Transverse colon (tissue), 4 donors: Measurements from ENCODE around the gene SKIL. TPM values are rescaled to one million over a fixed set of nuclear protein-coding genes. Genes with fewer than 3 reads are reported as not detected.

Source experiments
- DNase-seq: peaks from one replicate; pipeline ENCODE4 v3.0.0-alpha.2; 2019
- H3K27ac ChIP-seq, 4 donors: fragments of 200-600 bp; sonication (generic); 2 replicates each; pipeline ENCODE4 v1.5.1; 2016 to 2018; ENCODE audit warnings: inconsistent platforms in 4 of 4
- H3K27me3 ChIP-seq: fragments of 200-600 bp; sonication (generic); 2 replicates; pipeline ENCODE4 v1.5.1; 2017; ENCODE audit warnings: inconsistent platforms
- H3K36me3 ChIP-seq, 4 donors: fragments of 200-600 bp; sonication (generic); 2 replicates each; pipeline ENCODE4 v1.5.1; 2017 to 2019; ENCODE audit warnings: inconsistent platforms in 4 of 4
- H3K4me1 ChIP-seq, 4 donors: fragments of 200-600 bp; sonication (generic); 2 replicates each; pipeline ENCODE4 v1.5.1; 2017 to 2020; ENCODE audit warnings: inconsistent platforms in 4 of 4
- H3K4me3 ChIP-seq, 4 donors: fragments of 200-600 bp; sonication (generic); 1 replicate in 1 of 4; 2 replicates in 3 of 4; pipeline versions ENCODE4 v1.5.1 to v1.6.1; 2017 to 2019; ENCODE audit warnings: inconsistent platforms in 4 of 4
- H3K9me3 ChIP-seq, 2 donors: fragments of 200-600 bp; sonication (generic); 2 replicates each; pipeline ENCODE4 v1.5.1; 2017 to 2019; ENCODE audit warnings: inconsistent platforms in 2 of 2
- EP300 ChIP-seq: sonication (generic); formaldehyde crosslinking; IDR thresholded peaks from one replicate; pipeline ENCODE4 v1.6.1; 2017; ENCODE audit warnings: antibody characterized with exemption, low read depth
- POLR2A ChIP-seq: fragments of 450-650 bp; IDR thresholded peaks from one replicate; pipeline ENCODE4 v1.6.1; 2016; ENCODE audit warnings: antibody characterized with exemption, mild to moderate bottlenecking, moderate library complexity
- POLR2AphosphoS5 ChIP-seq, 3 donors: sonication (generic); formaldehyde crosslinking; IDR thresholded peaks; one replicate each; pipeline ENCODE4 v1.6.1; 2016; ENCODE audit warnings: antibody characterized with exemption in 3 of 3
- WGBS, 2 donors: methylation state at CpG; one replicate each; pipeline ENCODE4 v1.1.5; 2018; ENCODE audit warnings: low coverage in 1 of 2; 5-methylcytosine and 5-hydroxymethylcytosine counted together
- in situ Hi-C, 4 donors: fragments of 200-750 bp; cut with MboI; loops; one replicate each; pipeline versions ENCODE4 v1.15.0 to v1.15.1; 2017; ENCODE audit warnings: low sequenced_read_pairs in 3 of 4, low pct_ligation_motif_present in 1 of 4, low pct_unique_long_range_greater_than_20kb in 1 of 4
- intact Hi-C: fragments of 100-400 bp; cut with DNase I; formaldehyde crosslinking; loops from one replicate; pipeline ENCODE4 v1.15.1; 2023; ENCODE audit warnings: low total_unique reads
- total RNA-seq, 4 donors: library from RNA; depleted of rRNA; stranded (reverse); fragments of >200 nt; gene quantifications; one replicate each; pipeline ENCODE4 v1.1.0, GENCODE V29; 2016
- TF ChIP-seq, protein P1 (sequence below), 5 experiments: fragments of 200-600 bp in 3 of 5; fragments of 450-650 bp in 2 of 5; sonication (generic) in 3 of 5; IDR thresholded peaks; 1 replicate in 2 of 5; 2 replicates in 3 of 5; pipeline ENCODE4 v1.5.1; 2016 to 2017; ENCODE audit warnings: antibody characterized with exemption in 5 of 5, inconsistent platforms in 3 of 5, mild to moderate bottlenecking in 2 of 5, moderate library complexity in 1 of 5

Gene SKIL
- total RNA-seq, 4 donors from 2014 or later = 27.0 to 78.4 (median 43.1) TPM

DNA sequence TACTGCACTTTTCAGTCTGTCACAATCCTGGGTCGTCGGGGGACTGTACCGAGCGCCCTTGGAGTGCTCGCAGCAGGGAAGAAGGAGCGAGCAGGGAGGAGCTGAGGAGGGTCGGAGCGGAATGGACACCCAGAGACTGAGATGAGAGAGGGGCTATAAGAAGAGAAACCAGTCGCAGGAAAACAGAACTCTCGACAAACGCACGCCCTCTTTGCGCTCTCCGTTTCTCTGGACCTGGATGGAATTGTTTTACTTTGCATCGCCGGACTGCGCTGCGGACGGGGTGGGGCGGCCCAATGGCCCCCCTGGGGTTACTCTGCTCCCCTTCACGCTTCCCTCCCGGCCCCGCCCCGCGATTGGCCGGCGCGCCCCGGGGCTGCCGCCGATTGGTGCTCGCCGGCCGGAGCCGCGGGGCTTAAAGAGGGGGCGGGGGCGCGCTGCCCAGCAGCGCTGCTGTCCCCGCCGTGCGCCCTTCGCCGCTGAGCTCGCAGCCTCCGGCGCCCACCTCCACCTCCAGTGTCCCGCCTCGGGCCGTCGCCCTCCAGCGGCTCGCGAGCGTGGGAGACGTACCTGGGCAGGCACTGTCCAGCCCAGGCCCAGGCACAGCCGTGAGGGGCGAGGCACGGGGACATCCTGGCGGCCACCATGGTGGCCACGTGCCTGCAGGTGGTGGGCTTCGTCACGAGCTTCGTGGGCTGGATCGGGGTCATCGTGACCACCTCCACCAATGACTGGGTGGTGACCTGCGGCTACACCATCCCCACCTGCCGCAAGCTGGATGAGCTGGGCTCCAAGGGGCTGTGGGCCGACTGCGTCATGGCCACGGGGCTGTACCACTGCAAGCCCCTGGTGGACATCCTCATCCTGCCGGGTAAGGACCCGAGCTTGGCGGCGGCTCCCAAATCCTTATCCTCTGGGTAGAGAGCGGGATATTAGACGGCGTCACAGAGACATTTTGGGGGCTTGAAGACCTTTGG, 61.2 kb downstream of the SKIL start, which contains the start of gene CLDN11:
TSS of gene CLDN11 (plus strand) at position 447 of the 977 bp plus-strand sequence. CDS start at position 646, 199 bp downstream.
- in situ Hi-C loops = loop anchor here (10.0 to 25.0 kb wide), 5 partner anchors 106 to 396 kb away; no protein-coding TSS in a partner anchor

GRCh38 chr3:170419557-170420087, 62.1 kb downstream of the SKIL start:
- Histone ChIP-seq H3K36me3 (no peaks in the 10 kb centered on the region), H3K27me3 (peaks cover 50% of the 10 kb centered on the region), H3K4me3 (peak overlapping the region; percentile 3 to 57 (median 12)), H3K4me1 (peaks cover 4 to 19% (median 18%) of the 10 kb centered on the region in 4 donors), H3K9me3 (no peaks in the 10 kb centered on the region), H3K27ac (peak overlapping the region in 2 of 4 donors; percentile 0 to 44)
- TF ChIP-seq POLR2AphosphoS5 (IDR thresholded peaks at IDR 0.05) (no peak), EP300 (no peak), POLR2A (no peak)
- TF ChIP-seq, protein P1, sequence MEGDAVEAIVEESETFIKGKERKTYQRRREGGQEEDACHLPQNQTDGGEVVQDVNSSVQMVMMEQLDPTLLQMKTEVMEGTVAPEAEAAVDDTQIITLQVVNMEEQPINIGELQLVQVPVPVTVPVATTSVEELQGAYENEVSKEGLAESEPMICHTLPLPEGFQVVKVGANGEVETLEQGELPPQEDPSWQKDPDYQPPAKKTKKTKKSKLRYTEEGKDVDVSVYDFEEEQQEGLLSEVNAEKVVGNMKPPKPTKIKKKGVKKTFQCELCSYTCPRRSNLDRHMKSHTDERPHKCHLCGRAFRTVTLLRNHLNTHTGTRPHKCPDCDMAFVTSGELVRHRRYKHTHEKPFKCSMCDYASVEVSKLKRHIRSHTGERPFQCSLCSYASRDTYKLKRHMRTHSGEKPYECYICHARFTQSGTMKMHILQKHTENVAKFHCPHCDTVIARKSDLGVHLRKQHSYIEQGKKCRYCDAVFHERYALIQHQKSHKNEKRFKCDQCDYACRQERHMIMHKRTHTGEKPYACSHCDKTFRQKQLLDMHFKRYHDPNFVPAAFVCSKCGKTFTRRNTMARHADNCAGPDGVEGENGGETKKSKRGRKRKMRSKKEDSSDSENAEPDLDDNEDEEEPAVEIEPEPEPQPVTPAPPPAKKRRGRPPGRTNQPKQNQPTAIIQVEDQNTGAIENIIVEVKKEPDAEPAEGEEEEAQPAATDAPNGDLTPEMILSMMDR (IDR thresholded peaks at IDR 0.05) = no peak
- WGBS, 2 donors = 21% methylated on average over 43 of the region's 58 CpGs; no CpG with 5 or more reads in 1 of the 2 donors
- in situ Hi-C loops = loop anchor here (10.0 to 25.0 kb wide), 5 partner anchors 107 to 395 kb away; no protein-coding TSS in a partner anchor
- intact Hi-C loops = no loop called here
- DNase-seq = no peak

More for the DNA sequence above, 61.2 kb downstream of the SKIL start, which contains the start of gene CLDN11:
- Histone ChIP-seq H3K4me3 (peak within 1 kb of the TSS; percentile 10 to 57 (median 32)), H3K9me3 (no peaks in the 10 kb centered on the region), H3K4me1 (peaks cover 4 to 19% (median 18%) of the 10 kb centered on the region in 4 donors), H3K27ac (peak within 1 kb of the TSS in 2 of 4 donors; percentile 3 to 34), H3K27me3 (peaks cover 50% of the 10 kb centered on the region), H3K36me3 (no peaks in the 10 kb centered on the region)
- DNase-seq = no peak
- WGBS, 2 donors = 7% methylated on average over 61 of the region's 79 CpGs; no CpG with 5 or more reads in 1 of the 2 donors
- intact Hi-C loops = no loop called here
- TF ChIP-seq, protein P1 (IDR thresholded peaks at IDR 0.05) = no peak
- TF ChIP-seq POLR2A = no peak
- TF ChIP-seq POLR2AphosphoS5 (IDR thresholded peaks at IDR 0.05) = peak in 1 of 3 donors; percentile 10
- TF ChIP-seq EP300 = no peak

DNA sequence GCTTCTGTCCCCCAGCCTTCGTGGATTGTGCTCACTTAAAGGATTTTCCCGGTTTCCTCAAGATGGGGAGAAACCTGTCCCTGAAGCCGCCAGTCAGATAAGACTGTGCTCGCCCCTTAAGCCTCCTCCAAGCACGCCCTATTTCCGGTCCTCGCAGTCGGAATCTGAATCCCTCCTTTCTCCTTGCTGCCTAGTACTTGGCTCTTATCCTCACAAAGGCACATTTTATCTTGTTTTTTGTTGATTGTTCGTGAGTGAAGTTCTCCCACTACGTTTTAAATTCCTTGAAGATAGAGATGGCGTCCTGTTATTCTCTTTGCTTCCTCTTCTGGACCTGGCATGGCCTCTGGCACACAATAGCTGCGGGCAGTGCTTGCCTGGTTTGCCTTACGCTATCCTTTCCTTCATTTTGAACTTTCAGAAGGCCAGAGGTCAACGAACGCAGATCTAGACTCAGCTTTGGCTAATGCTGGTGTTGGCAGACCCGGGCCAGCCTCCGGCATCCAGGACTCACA, 62.8 kb downstream of the SKIL start:
- Histone ChIP-seq H3K4me3 (peak overlapping the region in 1 of 4 donors; percentile 57), H3K36me3 (no peaks in the 10 kb centered on the region), H3K9me3 (no peaks in the 10 kb centered on the region), H3K27me3 (peaks cover 47% of the 10 kb centered on the region), H3K27ac (peak overlapping the region in 1 of 4 donors; percentile 44), H3K4me1 (peaks cover 4 to 19% (median 18%) of the 10 kb centered on the region in 4 donors)
- intact Hi-C loops (no loop called here), in situ Hi-C loops (loop anchor here in 3 of 4 donors (25.0 kb wide), 3 partner anchors 108 to 392 kb away; no protein-coding TSS in a partner anchor)
- no peak for TF ChIP-seq POLR2AphosphoS5 (IDR thresholded peaks at IDR 0.05)
- TF ChIP-seq, protein P1 (IDR thresholded peaks at IDR 0.05) = no peak
- TF ChIP-seq EP300 = no peak
- TF ChIP-seq POLR2A = no peak
- no peak for DNase-seq
- 76% methylated on average over 17 of the region's 17 CpGs; no CpG with 5 or more reads in 1 of the 2 donors for WGBS, 2 donors
